NCI-H1436 treated with DMSO at 0.1 percent for 48 hours (cell line): ENCODE data around the gene C17orf50.
A peak's percentile ranks its signal among the peaks of the same experiment; 100 is the strongest.

Experiments used
- DNase-seq: peaks from one replicate; lab custom pipeline; 2025; lab: John Stamatoyannopoulos, UW

C17orf50 gene

GRCh38 chr17:35788477-35789368 lies 28.0 kb downstream of the C17orf50 start:
- DNase-seq, result no peak

GRCh38 chr17:35790841-35791240 lies 30.2 kb downstream of the C17orf50 start:
- DNase-seq, result no peak

DNA sequence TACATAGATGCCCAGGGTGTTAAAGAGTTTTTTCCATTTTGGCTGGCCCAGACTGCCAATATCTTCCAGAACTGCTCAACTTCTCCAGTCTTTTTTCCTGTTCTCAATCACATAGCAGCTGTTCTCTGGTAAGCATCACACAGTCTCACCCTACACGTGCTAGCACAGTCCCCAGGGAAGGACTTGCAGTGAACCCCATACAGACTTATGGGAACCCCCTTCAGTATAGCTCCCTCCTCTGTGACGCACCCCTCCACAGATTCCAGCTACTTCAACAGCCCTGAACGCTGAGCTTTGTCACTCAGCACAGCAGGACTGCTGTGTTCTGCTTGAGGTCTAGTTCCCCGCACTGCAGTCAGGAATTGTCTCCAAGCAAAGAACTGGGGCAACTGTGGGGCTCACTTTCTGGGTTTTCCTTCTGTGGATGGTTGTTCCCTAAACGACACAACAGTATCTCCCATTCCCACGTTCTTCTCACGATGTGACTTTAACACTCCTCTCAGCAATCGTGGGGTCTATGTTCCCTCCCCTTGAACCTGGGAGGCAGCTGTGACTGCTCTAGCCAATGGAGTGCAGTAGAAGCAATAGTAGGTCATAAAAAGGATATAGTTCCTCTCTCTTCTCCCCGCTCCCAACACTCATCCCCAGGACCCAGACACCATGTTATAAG lies 31.1 kb downstream of the C17orf50 start:
- DNase-seq, result no peak

DNA sequence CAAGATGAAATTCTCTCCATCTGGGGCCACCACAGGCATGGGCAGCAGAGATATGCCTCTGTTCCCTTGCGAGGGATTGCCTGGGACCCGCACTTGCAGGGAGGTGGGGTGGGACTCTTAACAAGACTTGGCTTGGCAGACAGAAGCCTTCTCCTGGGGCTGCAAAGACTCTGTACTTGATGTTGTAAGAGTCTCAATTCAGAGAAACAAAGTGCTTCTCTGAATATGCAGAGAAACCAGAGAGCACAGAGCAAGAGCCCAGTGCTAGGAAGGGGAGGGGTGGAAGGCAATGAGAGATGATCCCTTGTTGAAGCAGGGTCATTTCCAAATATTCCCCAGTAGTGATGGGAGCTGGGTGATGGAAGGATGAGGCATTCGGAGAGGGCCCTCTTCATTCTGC lies 32.6 kb downstream of the C17orf50 start:
- no peak for DNase-seq

GRCh38 chr17:35795007-35795870 lies 34.6 kb downstream of the C17orf50 start, which contains the start of gene MMP28:
Gene MMP28 (minus strand): TSS chr17:35795641. CDS start chr17:35795377, 264 bp downstream.
- no peak for DNase-seq

DNA sequence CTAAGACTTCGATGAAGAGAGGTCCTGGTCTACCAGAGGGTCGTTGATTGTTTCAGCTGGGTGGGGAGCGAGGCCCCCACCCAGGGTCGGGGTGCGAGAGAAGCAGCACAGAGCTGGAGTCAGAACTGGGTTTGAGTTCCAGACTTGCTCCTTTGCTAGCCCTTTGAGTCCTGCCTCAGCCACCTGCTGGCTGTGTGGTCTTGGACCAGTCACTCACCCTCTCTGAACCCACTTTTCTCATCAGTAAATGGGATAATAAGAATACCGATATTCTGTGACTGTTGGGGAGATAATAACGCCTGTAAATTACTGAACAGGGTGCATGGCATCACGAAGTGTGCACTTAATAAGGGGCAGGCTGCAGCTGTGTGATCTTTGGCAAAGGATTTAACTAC lies 35.2 kb downstream of the C17orf50 start:
- no peak for DNase-seq

DNA sequence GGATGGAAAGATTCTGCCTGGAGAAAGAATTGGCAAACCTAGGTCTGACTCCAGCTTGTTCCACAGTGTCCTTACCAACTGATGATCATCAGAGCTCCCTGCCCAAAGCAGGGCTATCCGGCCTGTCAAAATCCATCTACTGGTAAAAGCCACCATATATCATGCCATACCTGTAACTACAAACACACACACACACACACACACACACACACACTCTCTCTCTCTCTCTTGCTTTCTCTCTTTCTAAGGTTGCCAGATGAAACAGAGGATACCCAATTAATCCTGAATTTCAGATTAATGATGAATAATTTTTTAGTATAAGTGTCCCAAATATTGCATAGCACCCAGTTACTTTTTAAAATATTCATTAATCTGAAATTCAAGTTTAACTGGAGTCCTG lies 36.3 kb downstream of the C17orf50 start:
- DNase-seq, result no peak

DNA sequence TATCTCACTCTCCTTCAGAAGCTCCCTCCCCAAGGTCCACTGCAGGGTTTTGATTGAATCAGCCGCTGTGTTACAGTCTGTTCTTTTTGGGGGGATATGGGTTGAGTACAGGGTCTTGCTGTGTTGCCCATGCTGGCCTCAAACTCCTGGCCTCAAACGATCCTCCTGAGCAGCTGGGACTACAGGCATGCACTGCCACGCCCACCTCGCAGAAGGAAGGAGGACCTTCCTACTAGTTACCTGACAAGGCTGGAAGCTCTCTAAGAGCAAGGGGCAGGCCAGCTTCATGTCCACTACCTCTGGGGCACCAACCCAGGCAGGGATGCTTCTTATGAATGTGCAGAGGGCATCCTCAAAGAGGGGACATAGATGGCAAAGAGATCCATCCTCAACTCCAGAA lies 36.7 kb downstream of the C17orf50 start:
- no peak for DNase-seq

DNA sequence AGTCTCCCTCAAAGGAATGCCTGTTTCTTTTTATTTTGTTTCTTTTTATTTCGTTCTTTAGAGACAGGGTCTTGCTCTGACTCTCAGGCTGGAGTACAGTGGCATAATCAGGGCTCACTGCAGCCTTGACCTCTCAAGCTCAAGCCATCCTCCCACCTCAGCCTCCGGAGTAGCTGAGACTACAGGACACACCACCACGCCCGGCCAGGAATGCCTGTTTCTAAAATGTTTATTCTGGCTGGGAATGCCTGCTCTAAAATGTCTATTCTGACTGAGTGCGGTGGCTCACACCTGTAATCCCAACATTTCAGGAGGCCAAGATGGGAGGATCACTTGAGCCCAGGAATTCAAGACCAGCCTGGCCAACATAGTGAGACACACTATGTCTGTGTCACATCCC lies 37.2 kb downstream of the C17orf50 start:
- DNase-seq, result no peak

- no peak for DNase-seq
Measured at GRCh38 chr17:35799942-35800341, 39.3 kb downstream of the C17orf50 start.

DNA sequence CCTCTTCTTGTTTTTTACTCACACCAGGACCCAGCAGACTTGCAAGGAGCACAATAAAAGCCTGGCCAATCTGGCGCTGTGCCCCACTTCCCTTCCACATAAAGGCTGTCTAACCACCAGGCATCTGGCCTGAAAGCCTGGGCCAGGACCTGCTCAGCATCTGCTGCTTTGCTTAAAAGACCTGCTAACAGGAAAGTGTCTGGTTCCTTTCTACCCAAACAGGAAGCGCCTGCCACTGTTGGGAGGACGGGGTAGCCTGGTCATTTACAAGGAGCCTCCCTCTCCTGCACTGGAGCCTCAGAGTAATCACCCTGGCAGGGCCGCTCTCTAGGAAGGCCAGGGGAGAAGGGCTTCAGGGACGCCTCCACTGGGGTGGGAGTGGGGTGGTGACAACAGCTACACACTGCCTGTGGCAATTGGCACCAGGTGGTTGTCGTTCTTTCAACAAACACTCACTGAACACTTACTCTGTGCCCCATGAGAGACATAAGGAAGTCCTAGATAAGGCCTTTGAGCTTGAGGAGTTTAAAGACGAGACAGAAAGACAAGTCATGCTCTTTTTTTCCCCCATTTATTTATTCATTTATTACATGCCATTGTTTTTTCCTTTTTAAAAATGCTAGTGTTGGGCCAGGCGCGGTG lies 41.0 kb downstream of the C17orf50 start:
- peak; percentile 58 for DNase-seq

- DNase-seq, result peak; percentile 88
Measured at GRCh38 chr17:35804658-35805192, 44.0 kb downstream of the C17orf50 start.

GRCh38 chr17:35807371-35808144 lies 46.9 kb downstream of the C17orf50 start:
- DNase-seq, result no peak

- DNase-seq, result no peak
Measured at GRCh38 chr17:35808240-35808961, 47.7 kb downstream of the C17orf50 start.

- DNase-seq, result peak; percentile 98
Measured at GRCh38 chr17:35808962-35809854, 48.5 kb downstream of the C17orf50 start, which contains the start of gene TAF15. Gene TAF15 (plus strand): TSS chr17:35809484. CDS start chr17:35809570, 86 bp downstream.

GRCh38 chr17:35809855-35810461 lies 49.3 kb downstream of the C17orf50 start:
- DNase-seq, result no peak

DNA sequence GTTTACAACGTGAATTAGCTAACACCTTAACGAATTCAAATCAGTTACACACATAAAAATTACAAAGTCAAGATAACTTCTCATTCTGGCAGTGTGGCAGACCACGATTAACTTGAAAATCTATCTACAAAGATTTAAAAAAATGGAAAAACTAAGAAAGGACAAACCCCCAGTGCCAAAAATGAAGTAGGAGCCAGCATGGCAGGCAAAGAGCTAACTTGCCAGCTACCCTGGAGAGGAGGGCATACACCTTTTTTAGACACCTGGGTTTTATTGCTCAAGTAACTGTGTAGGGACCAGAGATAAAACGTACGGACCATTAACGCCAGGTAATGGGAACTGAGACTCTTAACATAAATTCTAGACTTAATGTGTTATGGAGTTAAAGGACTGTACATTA lies 51.1 kb downstream of the C17orf50 start:
- no peak for DNase-seq

DNA sequence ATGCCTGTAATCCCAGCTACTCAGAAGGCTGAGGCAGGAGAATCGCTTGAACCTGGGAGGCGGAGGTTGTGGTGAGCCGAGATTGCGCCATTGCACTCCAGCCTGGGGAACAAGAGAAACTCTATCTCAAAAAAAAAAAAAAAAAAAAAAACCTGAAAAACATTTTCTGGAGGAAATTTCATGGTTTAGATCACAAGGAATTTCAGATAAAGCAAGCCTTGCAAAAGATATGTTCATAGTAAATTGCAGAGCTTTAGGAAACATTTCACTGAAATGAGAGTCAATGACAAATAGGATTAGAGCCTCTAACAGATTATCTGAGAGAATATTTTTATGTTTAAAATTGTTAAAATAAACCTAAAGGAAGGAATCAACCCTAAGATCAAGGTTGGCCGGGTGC lies 51.8 kb downstream of the C17orf50 start:
- no peak for DNase-seq
